GM18520 (cell line): ENCODE data around the gene ZNF467.

Experiments
- ATAC-seq: cut with Tn5 transposase; IDR thresholded peaks from one replicate; pipeline ENCODE4 v1.9.1; 2021; ENCODE audit not compliant: unreplicated experiment

ZNF467 gene

GRCh38 chr7:149809215-149809614, 35.8 kb upstream of the ZNF467 start:
- no peak for ATAC-seq

- ATAC-seq, result no peak
Measured at GRCh38 chr7:149808311-149808710, 34.9 kb upstream of the ZNF467 start.

GRCh38 chr7:149806726-149807125, 33.3 kb upstream of the ZNF467 start:
- no peak for ATAC-seq

GRCh38 chr7:149804106-149804505, 30.7 kb upstream of the ZNF467 start:
- no peak for ATAC-seq

GRCh38 chr7:149803551-149804074, 30.2 kb upstream of the ZNF467 start:
- no peak for ATAC-seq

GRCh38 chr7:149802966-149803365, 29.6 kb upstream of the ZNF467 start:
- ATAC-seq, result no peak

GRCh38 chr7:149801816-149802215, 28.4 kb upstream of the ZNF467 start:
- ATAC-seq, result no peak

- no peak for ATAC-seq
Measured at GRCh38 chr7:149801002-149801566, 27.7 kb upstream of the ZNF467 start.

- ATAC-seq, result no peak
Measured at GRCh38 chr7:149800169-149800555, 26.8 kb upstream of the ZNF467 start.

- ATAC-seq, result no peak
Measured at GRCh38 chr7:149799397-149800168, 26.2 kb upstream of the ZNF467 start.

- ATAC-seq, result no peak
Measured at GRCh38 chr7:149797771-149798170, 24.4 kb upstream of the ZNF467 start.

GRCh38 chr7:149796287-149796860, 23.0 kb upstream of the ZNF467 start:
- no peak for ATAC-seq

- no peak for ATAC-seq
Measured at GRCh38 chr7:149795126-149795525, 21.7 kb upstream of the ZNF467 start.

- ATAC-seq, result no peak
Measured at GRCh38 chr7:149794661-149795060, 21.3 kb upstream of the ZNF467 start.

- ATAC-seq, result no peak
Measured at GRCh38 chr7:149793261-149793660, 19.9 kb upstream of the ZNF467 start.

- no peak for ATAC-seq
Measured at GRCh38 chr7:149792220-149792595, 18.8 kb upstream of the ZNF467 start.

GRCh38 chr7:149791411-149792219, 18.2 kb upstream of the ZNF467 start:
- no peak for ATAC-seq

- ATAC-seq, result no peak
Measured at GRCh38 chr7:149790754-149791360, 17.5 kb upstream of the ZNF467 start.

GRCh38 chr7:149790146-149790548, 16.8 kb upstream of the ZNF467 start:
- no peak for ATAC-seq

- no peak for ATAC-seq
Measured at GRCh38 chr7:149789101-149789500, 15.7 kb upstream of the ZNF467 start.

GRCh38 chr7:149788300-149788851, 15.0 kb upstream of the ZNF467 start:
- ATAC-seq, result no peak
